ENCODE measurements around the gene MACROD2.

MACROD2 gene

GRCh38 chr20:14600527-14600926, 605.2 kb downstream of the MACROD2 start:
- DNase-seq: no peak

GRCh38 chr20:14604143-14604542, 608.8 kb downstream of the MACROD2 start:
- DNase-seq: no peak

GRCh38 chr20:14609328-14610221, 614.3 kb downstream of the MACROD2 start:
- no peak for DNase-seq

GRCh38 chr20:14611479-14611878, 616.2 kb downstream of the MACROD2 start:
- no peak for DNase-seq

GRCh38 chr20:14612391-14612790, 617.1 kb downstream of the MACROD2 start:
- DNase-seq: peak; percentile 35

GRCh38 chr20:14616003-14616402, 620.7 kb downstream of the MACROD2 start:
- DNase-seq: no peak

- DNase-seq: no peak
Measured at GRCh38 chr20:14617123-14617522, 621.8 kb downstream of the MACROD2 start.

- no peak for DNase-seq
Measured at GRCh38 chr20:14619411-14619810, 624.1 kb downstream of the MACROD2 start.

GRCh38 chr20:14622796-14623195, 627.5 kb downstream of the MACROD2 start:
- peak; percentile 52 for DNase-seq

GRCh38 chr20:14631011-14631410, 635.7 kb downstream of the MACROD2 start:
- no peak for DNase-seq

GRCh38 chr20:14632906-14633305, 637.6 kb downstream of the MACROD2 start:
- DNase-seq: peak; percentile 6

GRCh38 chr20:14633507-14633906, 638.2 kb downstream of the MACROD2 start:
- peak; percentile 12 for DNase-seq

GRCh38 chr20:14634665-14635064, 639.3 kb downstream of the MACROD2 start:
- DNase-seq: no peak

- DNase-seq: no peak
Measured at GRCh38 chr20:14637441-14637840, 642.1 kb downstream of the MACROD2 start.

GRCh38 chr20:14643146-14643545, 647.8 kb downstream of the MACROD2 start:
- DNase-seq: no peak

- no peak for DNase-seq
Measured at GRCh38 chr20:14643556-14643955, 648.2 kb downstream of the MACROD2 start.

GRCh38 chr20:14644306-14645097, 649.2 kb downstream of the MACROD2 start:
- DNase-seq: no peak

GRCh38 chr20:14647016-14647415, 651.7 kb downstream of the MACROD2 start:
- DNase-seq: no peak

- DNase-seq: no peak
Measured at GRCh38 chr20:14649662-14650061, 654.3 kb downstream of the MACROD2 start.

GRCh38 chr20:14657266-14658005, 662.1 kb downstream of the MACROD2 start:
- no peak for DNase-seq

- no peak for DNase-seq
Measured at GRCh38 chr20:14664101-14664500, 668.8 kb downstream of the MACROD2 start.

GRCh38 chr20:14666696-14667095, 671.4 kb downstream of the MACROD2 start:
- no peak for DNase-seq

GRCh38 chr20:14667226-14667625, 671.9 kb downstream of the MACROD2 start:
- no peak for DNase-seq

Data from fibroblast of skin of back (primary cell).